GM19025 (cell line): ENCODE results near the gene SLC16A5.

Experiments
- ATAC-seq: cut with Tn5 transposase; IDR thresholded peaks from one replicate; pipeline ENCODE4 v1.9.1; 2021; ENCODE audit warnings: mild to moderate bottlenecking, low read depth, moderate library complexity; ENCODE audit not compliant: unreplicated experiment

SLC16A5 gene

DNA sequence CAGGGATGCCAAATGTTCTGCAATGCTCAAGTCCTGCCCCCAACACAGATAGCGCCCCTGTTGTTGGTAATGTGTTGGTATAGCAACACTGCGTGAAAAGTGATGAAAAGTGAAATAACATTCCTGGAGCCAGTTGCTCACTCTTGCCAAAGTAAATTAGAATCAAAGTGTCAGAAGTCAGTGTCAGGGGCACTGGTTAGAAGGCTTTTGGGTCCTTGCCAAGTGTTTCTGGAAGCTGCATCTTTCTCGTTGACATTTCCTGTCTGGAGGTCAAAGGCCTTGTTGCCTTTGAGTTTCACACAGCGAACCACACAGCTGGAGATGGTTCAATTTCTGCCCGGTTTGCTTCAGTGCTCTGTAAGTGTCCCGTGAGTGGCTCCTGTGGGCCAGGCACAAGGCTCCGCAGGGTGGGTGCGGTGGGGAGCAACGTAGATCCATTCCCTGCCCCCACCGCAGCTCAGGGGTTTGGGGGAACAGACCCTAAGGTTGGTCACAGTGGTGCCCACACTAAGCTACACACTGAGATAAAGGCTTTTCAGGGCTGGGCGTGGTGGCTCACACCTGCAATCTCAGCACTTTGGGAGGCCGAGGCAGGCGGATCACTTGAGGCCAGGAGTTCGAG, 3.6 kb upstream of the SLC16A5 start:
- ATAC-seq: no peak

DNA sequence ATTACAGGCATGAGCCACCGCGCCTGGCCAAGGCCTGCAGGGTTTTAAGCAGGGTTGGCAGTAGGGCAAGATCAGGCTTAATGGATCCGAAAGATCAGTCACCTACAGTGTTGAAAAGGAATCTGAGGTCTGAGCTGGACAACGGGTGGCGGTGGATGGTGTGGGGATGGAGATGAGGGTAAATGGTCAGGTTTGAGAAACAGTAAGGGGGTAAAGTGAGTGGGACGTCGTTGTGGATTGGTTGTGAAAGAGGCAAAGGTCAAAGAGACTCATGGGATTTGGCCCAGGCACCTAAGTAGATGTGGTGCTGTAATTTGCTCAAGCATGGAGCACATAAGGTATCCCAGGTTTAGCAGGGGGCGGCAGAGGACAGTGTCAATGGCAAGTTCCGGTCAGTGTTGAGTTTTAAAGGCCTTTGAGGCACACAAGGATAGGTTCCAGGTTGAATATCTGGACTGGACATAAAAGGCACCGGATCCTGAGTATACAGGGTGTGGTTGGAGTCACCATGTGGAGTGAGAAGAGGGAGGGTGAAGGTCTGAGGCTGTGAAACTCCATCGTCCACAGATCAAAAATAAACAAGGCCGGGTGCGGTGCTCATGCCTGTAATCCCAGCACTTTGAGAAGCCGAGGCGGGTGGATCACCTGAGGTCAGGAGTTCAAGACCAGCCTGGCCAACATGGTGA, 1.1 kb upstream of the SLC16A5 start:
- no peak for ATAC-seq

DNA sequence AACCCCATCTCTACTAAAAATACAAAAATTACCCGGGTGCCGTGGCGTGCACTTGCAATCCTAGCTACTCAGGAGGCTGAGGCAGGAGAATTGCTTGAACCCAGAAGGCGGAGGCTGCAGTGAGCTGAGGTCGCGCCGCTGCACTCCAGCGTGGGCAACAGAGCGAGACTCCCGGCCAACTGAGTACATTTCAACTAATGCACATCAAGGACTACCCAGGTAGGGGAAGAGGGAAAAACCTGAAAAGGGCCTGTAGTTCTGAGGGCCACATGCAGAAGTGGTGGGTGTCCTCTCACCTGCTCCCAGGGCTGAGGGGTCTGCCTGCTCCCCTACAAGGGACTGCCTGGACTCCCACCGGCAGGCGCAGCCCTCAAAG, 584 bp upstream of the SLC16A5 start:
- ATAC-seq: no peak

DNA sequence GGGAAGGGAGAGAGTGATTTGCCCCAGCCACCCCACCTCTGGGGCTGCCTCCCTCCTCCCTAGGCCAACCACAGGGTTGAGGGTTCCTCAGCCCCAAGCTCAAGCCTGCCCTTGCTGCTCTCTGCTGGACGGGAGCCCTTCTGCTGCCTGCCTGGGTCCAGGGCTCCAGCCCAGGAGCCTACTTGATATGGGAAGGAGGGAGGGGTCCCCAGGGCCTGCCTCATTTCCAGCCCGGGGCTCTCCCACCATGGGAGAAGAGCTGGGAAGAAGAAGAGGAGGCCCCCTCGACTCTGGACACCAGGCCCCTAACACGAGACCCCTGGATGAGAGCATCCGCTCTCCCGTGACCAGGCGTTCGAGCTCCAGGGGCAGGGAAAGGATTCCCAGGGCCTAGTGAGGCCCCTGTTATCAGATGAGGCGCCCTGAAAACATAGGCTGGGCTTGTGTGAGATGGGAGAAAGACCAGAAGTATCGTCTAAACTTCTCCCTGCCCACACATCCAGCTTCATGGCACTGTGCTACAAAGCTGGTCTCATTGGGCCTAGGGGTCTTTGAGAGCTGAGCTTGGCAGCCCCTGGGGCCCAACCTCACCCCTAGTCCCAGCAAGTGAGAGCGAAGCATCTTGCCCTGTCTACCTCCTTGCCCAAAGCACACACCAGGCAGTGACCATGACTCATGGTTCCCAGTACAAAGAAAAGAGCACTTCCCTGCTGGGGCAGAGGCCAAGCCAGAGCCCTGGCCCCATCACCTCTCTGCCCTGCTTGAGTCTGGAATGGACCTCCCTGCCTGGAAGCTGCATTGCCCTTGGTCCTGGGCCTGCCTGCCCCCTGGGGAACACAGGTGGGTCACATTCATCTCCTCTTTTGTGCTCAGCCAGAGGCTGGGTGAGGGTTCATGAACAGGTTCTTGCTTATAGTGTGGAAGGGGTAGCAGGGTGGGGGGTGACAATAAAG, 987 bp downstream of the SLC16A5 start:
- no peak for ATAC-seq

DNA sequence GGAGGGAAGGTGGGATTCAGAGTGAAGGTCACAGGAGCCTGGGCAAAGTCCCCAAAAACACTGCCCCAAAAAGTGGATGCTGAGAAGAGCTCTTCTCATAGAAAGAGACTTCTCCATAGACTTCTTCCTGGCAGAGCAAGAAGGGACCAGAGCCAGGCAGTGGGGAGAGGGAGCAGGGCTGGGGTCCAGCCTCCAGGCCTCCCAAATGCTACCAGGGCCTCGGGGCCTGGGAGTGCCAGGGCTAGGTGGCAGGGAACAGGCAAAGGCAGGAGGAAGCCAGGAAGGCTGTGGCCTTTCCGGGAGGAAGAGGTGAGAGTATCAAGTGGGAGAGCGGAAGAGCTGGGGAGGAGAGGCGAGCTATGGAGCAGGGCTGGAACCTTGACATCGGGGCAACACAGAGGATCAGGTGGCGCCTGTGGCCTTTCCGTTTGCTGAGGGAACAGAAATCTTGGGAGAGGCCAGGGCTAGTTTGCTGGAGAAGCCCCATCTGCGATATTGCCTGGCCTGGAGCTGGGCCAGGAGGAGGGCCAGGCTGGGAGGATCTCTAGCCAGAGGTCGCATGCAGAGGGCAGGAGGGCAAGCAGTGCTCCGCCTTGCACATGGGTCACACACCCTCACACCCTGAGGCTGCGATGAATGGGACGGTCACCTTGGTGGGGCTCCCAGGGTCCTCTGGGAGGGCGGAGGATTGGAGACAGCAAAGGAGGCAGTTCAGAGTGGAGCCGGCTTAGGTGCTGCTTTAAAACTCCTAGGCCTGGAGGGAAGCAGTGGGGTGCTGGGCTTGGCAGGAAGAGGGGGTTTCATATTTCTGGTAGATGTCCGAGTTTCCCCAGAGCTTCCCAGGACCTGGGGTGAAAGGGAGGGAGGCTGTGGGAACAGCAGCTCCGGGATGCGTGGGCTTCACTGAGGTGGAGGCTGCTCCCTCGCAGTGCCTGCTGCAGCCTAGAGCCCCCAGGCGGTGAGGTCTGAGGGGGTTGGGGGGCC, 3.4 kb downstream of the SLC16A5 start:
- ATAC-seq: no peak

GRCh38 chr17:75091855-75092327, 4.1 kb downstream of the SLC16A5 start:
- ATAC-seq: no peak

GRCh38 chr17:75093548-75094158, 5.9 kb downstream of the SLC16A5 start:
- no peak for ATAC-seq

- ATAC-seq: no peak
Measured at GRCh38 chr17:75094871-75095399, 7.2 kb downstream of the SLC16A5 start.

DNA sequence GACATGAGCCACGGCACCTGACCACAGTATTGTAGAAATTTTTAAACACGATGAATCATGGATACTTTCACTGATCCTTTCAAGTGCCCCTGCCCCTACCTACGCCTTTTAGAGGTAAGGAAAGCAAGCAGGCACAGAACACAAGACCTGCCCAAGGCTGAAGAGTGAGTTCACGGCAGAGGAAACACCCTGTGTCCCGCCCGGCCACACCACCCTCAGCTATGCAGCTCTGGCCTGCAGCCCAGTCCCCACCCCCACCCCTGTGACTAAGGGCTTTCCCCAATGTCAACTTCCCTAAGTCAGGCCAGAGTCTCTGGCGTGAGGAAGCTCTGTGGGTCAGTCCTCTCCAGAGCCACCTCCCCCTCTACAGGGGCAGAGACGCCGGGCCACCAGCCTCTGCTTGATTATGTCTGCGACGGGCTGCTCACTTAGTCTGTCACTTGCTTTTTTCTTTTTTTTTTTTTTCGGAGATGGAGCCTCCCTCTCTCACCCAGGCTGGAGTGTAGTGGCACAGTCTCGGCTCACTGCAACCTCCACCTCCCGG, 8.4 kb downstream of the SLC16A5 start:
- no peak for ATAC-seq

DNA sequence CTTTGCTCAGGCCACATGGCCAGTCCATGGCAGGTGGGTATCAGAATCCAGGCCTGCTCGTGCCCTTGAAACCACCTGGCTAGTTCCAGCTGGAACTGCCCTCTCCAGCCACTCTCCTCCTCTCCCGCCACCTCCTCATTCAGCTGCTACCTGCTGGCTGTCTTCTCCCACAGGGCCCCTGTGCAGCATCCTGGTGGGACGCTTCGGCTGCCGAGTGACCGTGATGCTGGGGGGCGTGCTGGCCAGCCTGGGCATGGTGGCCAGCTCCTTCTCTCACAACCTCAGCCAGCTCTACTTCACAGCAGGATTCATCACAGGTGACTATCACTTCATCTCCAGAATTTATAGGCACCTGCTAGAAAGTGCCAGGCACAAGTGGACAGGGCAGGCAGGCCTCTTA, 10.1 kb downstream of the SLC16A5 start:
- no peak for ATAC-seq

GRCh38 chr17:75098861-75099260, 11.1 kb downstream of the SLC16A5 start:
- no peak for ATAC-seq

DNA sequence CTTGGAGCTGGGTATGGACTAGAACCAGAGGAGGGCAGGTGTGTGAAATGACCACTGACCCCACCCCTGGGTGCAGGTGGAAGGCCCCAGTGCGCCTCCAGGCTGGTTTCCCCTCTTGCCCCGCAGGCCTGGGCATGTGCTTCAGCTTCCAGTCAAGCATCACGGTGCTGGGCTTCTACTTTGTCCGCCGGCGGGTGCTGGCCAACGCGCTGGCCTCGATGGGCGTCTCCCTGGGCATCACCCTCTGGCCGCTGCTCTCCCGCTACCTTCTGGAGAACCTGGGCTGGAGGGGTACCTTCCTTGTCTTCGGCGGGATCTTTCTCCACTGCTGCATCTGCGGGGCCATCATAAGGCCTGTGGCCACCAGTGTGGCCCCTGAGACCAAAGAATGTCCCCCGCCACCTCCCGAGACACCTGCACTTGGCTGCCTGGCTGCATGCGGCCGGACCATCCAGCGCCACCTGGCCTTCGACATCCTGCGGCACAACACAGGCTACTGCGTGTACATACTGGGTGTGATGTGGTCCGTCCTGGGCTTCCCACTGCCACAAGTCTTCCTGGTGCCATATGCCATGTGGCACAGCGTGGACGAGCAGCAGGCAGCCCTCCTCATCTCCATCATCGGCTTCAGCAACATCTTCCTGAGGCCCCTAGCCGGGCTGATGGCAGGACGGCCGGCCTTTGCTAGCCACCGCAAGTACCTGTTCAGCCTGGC, 12.3 kb downstream of the SLC16A5 start:
- ATAC-seq: no peak

DNA sequence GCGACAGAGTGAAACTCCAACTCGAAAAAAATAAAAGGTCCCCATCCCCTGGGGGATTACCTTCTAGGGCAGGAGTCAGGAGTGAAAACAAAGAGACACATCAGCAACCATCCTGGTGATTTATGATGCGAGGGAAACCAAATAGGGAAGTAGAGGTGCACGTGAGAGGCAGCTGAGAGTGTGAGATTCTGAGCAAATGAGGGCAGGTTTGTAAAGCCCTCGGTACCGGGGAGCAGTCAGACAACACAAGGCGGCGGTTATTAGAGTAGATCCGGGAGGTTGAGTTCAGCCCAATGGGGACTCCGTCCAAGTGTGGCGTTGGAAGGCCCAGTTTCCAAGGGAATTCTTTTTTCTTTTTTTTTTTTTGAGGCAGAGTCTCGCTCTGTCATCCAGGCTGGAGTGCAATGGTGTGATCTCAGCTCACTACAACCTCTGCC, 14.6 kb downstream of the SLC16A5 start:
- no peak for ATAC-seq

DNA sequence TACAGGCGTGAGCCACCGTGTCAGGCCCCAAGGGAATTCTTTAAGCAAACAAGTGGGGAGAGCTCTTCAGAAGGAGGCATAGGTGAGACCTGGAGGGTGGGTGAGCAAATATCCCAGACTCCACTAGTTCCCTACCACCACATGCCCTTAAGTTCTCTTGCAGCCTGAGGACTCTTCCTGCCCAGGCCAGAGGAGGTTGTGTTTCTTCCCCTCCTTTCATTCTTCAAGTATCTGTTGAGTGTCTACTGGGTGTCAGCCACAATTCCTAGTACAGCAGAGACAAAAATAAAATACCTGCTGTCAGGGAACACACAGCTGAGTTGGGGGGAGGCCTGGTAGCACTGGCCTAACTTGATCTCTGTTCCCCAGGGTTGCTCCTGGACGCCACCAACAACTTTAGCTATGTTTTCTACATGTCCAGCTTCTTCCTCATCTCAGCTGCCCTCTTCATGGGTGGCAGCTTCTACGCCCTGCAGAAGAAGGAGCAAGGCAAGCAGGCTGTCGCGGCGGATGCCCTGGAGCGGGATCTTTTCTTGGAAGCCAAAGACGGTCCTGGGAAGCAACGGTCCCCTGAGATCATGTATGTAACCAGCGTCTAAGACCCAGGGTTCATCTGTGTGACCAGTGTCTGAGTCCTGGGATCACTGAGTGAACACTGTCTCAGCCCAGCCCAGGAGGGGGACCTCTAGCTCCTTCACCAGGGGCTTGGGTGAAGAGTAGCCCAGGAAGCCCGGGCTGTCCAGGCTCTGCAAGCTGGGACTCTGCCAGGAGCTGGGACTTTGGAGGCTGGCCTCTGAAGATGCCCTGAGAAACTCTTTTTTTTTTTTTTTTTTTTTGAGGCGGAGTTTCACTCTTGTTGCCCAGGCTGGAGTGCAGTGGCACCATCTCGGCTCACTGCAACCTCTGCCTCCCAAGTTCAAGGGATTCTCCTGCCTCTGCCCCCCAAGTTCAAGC, 16.1 kb downstream of the SLC16A5 start:
- ATAC-seq: no peak

DNA sequence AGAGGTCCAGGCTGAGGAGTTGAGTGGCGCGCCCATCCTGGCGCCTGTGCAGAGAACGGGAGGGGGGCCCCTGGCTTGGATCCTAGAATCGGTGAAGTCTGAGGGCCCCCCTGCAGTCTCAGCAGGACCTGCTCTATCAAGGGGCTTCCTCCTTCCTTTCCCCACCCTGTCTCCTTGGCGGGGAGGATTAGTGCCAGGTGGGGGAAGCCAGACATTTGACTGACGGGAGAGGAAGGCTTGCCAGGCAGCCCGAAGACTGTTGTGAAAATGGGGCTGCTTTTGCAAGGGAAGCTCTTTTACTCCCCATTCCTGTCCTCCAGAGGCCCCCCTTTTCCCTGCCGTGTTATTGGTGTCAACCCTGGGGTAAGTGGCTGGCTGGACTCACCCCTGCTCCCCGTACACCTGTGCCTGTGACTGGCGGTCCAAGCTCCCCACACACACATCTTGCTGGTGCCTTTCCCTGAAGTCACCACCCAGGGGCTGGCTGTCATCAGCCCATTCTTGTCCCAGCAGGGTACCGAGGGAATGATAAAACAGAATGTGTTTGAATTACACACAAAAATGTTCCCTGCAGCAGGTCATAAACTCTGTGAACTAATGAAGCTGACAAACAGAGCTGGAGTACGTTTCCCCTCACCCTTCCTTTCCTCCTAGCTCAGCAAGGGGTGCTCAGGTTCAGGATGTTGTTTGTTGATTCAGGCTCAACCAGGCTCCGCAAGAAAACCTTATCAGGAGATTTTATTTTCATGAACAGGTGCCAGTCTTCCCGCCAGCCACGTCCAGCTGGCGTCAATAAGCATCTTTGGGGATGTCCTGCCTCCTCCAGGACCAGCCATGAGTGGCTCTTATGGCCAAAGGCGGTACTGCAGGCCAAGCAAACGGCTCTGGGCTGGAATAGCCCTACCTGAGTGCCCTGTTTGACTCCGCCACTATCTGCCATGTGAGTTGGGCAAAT, 17.6 kb downstream of the SLC16A5 start:
- no peak for ATAC-seq

GRCh38 chr17:75108193-75108592, 20.4 kb downstream of the SLC16A5 start:
- ATAC-seq: no peak
